Lower leg skin (tissue), 4 donors: ENCODE measurements around the gene BCL7B. TPM values are rescaled to one million over a fixed set of nuclear protein-coding genes. Genes with fewer than 3 reads are reported as not detected.

Source experiments
- DNase-seq, 2 donors: peaks; one replicate each; pipeline ENCODE4 v3.0.0-alpha.2; 2019; ENCODE audit warnings: low spot score in 2 of 2
- H3K4me3 ChIP-seq: fragments of 200-600 bp; sonication (generic); 2 replicates; pipeline ENCODE4 v1.5.1; 2017; ENCODE audit warnings: mild to moderate bottlenecking, low read depth; ENCODE audit not compliant: poor library complexity, severe bottlenecking
- POLR2A ChIP-seq, 2 donors: fragments of 450-650 bp; IDR thresholded peaks; one replicate each; pipeline ENCODE4 v1.6.1; 2016 to 2017; ENCODE audit warnings: antibody characterized with exemption in 2 of 2, mild to moderate bottlenecking in 1 of 2, moderate library complexity in 1 of 2
- WGBS, 2 donors: methylation state at CpG; one replicate each; pipeline ENCODE4 v1.1.5; 2018; 5-methylcytosine and 5-hydroxymethylcytosine counted together
- intact Hi-C: fragments of 100-400 bp; cut with DNase I; formaldehyde crosslinking; loops from one replicate; pipeline ENCODE4 v1.15.0; 2023; ENCODE audit warnings: low total_unique reads
- total RNA-seq, 4 donors: library from RNA; depleted of rRNA; stranded (reverse); fragments of >200 nt; gene quantifications; one replicate each; pipeline ENCODE4 v1.1.0, GENCODE V29; 2016
- TF ChIP-seq, protein P1 (sequence below), 3 donors: fragments of 450-650 bp; IDR thresholded peaks; one replicate each; pipeline ENCODE4 v1.5.1; 2016; ENCODE audit warnings: antibody characterized with exemption in 3 of 3, mild to moderate bottlenecking in 3 of 3, moderate library complexity in 2 of 3

Gene BCL7B
- 10 to 100 TPM; 31.8 to 66.2 (median 47.7) TPM for total RNA-seq

DNA sequence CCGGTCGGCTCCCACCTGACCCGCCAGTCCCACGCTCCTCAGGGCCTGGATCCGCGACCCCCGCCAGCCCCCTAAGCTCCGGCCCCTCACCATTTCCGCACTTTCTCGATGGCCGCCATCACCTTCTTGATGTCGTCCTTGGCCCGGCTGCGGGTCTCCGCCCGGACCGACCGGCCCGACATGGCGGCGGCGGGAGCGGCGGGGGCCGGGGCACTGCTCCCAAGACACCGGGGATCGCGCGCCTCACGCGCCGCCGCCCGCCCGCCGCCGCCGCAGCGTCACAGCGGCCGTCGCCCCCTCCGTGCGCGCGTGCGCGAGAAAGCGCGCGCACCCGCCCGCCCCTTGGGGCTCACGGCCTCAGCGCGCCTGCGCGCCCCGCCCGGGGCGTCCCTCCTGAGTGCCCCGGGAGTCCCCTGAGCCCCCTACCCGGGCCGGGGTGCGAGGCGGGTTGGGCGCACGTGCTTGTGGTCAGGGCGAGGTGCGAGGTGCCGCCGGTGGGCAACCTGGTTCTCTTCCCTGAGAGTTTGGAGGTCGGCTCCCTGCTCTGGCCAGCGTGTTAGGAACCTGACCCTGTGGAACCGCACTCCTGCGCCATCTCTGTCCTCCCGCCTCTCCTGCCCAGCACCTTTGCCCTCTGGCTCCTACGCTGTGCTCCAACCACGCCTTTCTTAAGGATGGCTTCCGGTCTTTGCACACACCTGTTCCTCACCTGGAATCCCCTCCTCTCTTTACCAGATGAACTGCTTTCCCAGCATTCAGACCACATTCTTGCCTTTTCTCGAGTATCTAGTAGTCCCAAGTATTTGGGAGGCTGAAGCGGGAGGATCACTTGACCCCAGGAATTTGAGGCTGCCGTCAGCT lies at the start of gene BCL7B:
BCL7B (minus strand) TSS at position 294 of the 861 bp plus-strand sequence; CDS start at position 182, 112 bp downstream.
- intact Hi-C loops, result no loop called here
- H3K4me3 ChIP-seq, result peak within 1 kb of the TSS; percentile 92
- WGBS, 2 donors, result 8 to 17% methylated on average over 16 to 42 of the region's 83 CpGs
- DNase-seq, result peak; percentile 53 to 93
- TF ChIP-seq, protein P1, sequence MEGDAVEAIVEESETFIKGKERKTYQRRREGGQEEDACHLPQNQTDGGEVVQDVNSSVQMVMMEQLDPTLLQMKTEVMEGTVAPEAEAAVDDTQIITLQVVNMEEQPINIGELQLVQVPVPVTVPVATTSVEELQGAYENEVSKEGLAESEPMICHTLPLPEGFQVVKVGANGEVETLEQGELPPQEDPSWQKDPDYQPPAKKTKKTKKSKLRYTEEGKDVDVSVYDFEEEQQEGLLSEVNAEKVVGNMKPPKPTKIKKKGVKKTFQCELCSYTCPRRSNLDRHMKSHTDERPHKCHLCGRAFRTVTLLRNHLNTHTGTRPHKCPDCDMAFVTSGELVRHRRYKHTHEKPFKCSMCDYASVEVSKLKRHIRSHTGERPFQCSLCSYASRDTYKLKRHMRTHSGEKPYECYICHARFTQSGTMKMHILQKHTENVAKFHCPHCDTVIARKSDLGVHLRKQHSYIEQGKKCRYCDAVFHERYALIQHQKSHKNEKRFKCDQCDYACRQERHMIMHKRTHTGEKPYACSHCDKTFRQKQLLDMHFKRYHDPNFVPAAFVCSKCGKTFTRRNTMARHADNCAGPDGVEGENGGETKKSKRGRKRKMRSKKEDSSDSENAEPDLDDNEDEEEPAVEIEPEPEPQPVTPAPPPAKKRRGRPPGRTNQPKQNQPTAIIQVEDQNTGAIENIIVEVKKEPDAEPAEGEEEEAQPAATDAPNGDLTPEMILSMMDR (IDR thresholded peaks at IDR 0.05), result no peak
- TF ChIP-seq POLR2A (IDR thresholded peaks at IDR 0.05), result no peak

DNA sequence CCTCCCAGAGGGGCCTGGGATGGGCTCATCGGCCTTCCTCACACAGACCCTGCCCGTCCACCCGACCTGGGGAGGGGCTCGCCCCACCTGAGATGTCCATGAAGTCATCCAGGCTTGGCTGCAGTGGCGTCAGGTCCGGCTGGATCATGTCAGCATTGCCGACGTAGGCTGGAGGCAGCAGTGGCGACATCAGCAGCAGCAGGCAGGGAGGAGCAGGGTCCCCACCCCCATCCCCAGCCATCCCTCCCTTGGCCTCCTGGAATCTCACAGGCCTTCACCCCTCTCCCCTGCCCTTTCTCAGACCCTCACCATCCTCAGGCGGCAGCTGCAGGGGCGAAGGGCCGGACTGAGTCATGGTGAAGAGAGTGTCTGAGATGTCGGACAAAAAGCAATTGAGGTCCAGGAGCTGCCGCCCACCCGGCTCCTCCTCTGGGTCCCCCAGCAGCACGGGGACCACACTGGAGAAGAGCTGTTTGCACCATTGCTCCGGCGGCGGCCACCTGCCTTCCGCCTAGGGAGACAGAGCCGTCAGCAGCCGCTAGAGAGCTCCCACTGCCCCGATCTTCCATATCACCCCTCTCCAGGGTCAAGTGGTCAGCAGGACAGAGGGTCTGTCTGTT lies 48.2 kb upstream of the BCL7B start:
- no peak for DNase-seq
- intact Hi-C loops, result loop anchor here (5.0 kb wide), 1 partner anchor 122 kb away; no protein-coding TSS in a partner anchor
- WGBS, 2 donors, result 73 to 80% methylated on average over 23 of the region's 23 CpGs
- H3K4me3 ChIP-seq, result no peak overlapping the region
- TF ChIP-seq POLR2A (IDR thresholded peaks at IDR 0.05), result no peak
- TF ChIP-seq, protein P1 (IDR thresholded peaks at IDR 0.05), result no peak

DNA sequence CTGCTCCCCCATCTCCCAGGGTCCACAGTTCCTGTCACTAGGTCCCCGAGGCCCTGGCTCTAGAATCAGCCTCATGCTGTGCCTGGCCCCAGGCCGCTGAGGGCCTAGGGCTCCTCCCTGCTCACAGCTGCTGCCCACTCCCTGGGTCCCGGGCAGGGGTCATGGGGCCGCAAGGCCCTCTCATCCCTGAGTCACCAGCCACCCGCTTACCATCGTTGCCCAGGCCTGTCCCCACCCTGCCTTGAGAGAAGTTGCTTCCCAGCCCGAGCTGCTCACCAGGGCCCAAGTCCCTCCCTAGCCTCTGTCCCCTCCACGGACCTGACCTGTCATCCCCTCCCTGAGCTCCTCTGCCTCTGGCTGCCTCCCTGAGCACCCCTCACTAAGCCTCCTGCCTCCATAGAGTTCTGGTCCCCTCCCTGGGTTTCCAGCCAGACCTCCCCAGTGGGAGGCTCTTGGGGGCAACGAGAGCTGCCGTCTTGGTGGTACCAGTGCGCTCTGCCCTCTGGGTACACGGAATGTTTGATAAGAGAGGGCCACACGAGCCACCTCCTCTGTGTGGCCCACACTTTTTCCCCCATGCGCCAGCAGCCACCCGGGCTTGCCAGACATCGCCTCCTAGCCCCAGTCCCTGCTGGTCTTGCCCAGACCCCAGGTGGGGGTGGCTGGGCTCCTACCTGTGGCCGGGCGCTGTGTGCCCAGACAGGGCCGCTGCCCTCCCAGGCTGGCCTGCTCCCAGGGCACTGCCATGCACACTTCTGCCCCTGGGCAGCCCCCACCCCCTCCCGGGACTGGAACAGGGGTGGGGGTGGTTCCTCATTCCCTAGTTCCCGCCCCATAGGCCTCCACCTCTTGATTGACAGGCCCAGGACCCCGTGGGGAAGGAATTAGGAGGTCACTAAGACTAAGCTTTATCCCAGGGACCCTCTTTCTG lies 45.5 kb upstream of the BCL7B start:
- no peak overlapping the region for H3K4me3 ChIP-seq
- WGBS, 2 donors, result 57 to 74% methylated on average over 16 to 20 of the region's 22 CpGs
- DNase-seq, result no peak
- TF ChIP-seq, protein P1 (IDR thresholded peaks at IDR 0.05), result no peak
- TF ChIP-seq POLR2A (IDR thresholded peaks at IDR 0.05), result no peak
- intact Hi-C loops, result no loop called here

DNA sequence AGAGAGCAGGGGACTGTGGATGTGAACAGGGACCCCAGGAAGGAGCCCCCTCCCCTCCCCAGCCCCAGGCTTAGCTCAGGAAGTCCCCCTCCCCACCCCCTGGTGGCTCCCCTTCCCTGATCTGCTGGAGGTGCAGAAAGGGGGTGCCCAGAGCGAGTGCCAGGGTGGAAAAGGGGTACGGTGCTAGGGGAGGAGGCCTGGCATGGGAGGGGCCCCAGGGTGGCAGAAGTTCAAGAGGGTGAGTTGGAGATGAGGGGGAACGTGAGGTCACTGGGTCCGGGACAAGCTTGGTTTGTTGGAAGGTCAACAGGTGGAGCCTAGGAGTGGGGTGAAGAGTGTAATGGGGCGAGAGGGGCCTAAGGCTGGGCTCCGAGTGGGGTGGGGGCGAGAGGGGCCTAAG lies 42.4 kb upstream of the BCL7B start:
- TF ChIP-seq, protein P1 (IDR thresholded peaks at IDR 0.05), result no peak
- TF ChIP-seq POLR2A (IDR thresholded peaks at IDR 0.05), result no peak
- DNase-seq, result no peak
- H3K4me3 ChIP-seq, result no peak overlapping the region
- 48 to 60% methylated on average over 6 to 7 of the region's 7 CpGs for WGBS, 2 donors
- intact Hi-C loops, result no loop called here

DNA sequence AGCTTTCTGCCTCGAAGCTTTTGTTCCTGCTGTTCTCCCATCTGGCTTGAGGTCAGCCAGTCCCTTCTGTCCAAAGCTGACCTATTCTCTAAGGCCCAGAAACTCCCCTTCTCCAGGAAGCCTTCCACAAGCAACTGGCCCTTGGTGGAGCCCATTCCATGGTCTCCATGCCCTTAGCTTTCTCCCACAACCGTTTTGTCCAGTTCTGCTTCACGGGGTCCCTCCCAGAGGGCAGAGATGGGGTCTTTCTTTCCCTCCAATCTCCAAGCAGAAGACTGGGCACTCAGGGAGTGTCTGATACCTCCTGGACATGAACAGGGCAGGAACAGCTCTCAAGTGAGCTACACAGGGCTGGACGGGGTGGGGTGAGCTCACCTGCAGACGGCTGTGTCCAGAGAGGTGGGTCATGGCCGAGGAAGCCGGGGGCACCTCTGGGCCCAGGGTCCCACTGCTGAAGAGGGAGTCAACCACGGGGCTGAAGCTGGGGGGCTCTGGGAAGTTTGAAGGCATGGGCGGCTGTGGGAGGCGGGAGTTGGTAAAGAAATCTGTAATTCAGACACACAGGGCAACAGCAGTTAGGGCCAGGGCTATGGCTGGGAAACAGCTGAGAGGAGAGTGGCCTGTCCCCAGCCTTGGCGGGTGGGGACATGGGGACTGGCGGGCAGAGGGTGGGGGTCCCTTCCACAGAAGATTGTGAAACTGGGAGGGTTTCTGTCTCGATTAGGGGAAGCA lies 41.8 kb upstream of the BCL7B start:
- 71 to 80% methylated on average over 13 of the region's 13 CpGs for WGBS, 2 donors
- no peak overlapping the region for H3K4me3 ChIP-seq
- TF ChIP-seq, protein P1 (IDR thresholded peaks at IDR 0.05), result no peak
- no peak for TF ChIP-seq POLR2A (IDR thresholded peaks at IDR 0.05)
- intact Hi-C loops, result no loop called here
- DNase-seq, result no peak
